Peyer's patch (tissue), 4 donors: ENCODE measurements around the gene TOB1. TPM values are rescaled to one million over a fixed set of nuclear protein-coding genes. Genes with fewer than 3 reads are reported as not detected.

ENCODE experiments used
- DNase-seq, 3 donors: peaks; one replicate each; pipeline ENCODE4 v3.0.0-alpha.2; 2017 to 2019
- H3K27ac ChIP-seq, 4 donors: fragments of 200-600 bp; sonication (generic); one replicate each; pipeline ENCODE4 v1.5.1; 2016 to 2019
- H3K27me3 ChIP-seq, 2 donors: fragments of 200-600 bp; sonication (generic); one replicate each; pipeline ENCODE4 v1.5.1; 2019
- H3K36me3 ChIP-seq, 3 donors: fragments of 200-600 bp; sonication (generic); one replicate each; pipeline ENCODE4 v1.5.1; 2016 to 2019
- H3K4me1 ChIP-seq, 4 donors: fragments of 200-600 bp; sonication (generic); one replicate each; pipeline ENCODE4 v1.5.1; 2016 to 2019
- H3K4me3 ChIP-seq, 4 donors: fragments of 200-600 bp; sonication (generic); 1 replicate in 3 of 4; 2 replicates in 1 of 4; pipeline ENCODE4 v1.5.1; 2016 to 2019; ENCODE audit warnings: mild to moderate bottlenecking in 1 of 4
- H3K9me3 ChIP-seq, 4 donors: fragments of 200-600 bp; sonication (generic); one replicate each; pipeline ENCODE4 v1.5.1; 2016 to 2019; ENCODE audit warnings: mild to moderate bottlenecking in 1 of 4
- CTCF ChIP-seq, 6 experiments: fragments of 450-650 bp in 4 of 6; fragments of 200-600 bp in 2 of 6; sonication (generic) in 1 of 6; IDR thresholded peaks; one replicate each; pipeline ENCODE4 v1.5.1; 2017 to 2019; ENCODE audit warnings: antibody characterized with exemption in 6 of 6, mild to moderate bottlenecking in 3 of 6, moderate library complexity in 1 of 6
- POLR2A ChIP-seq, 2 donors: fragments of 450-650 bp; IDR thresholded peaks; one replicate each; pipeline ENCODE4 v1.5.1; 2017; ENCODE audit warnings: antibody characterized with exemption in 2 of 2, mild to moderate bottlenecking in 2 of 2, moderate library complexity in 2 of 2
- total RNA-seq, 4 donors: library from RNA; depleted of rRNA; stranded (reverse); fragments of >200 nt; gene quantifications; one replicate each; pipeline ENCODE4 v1.1.0, GENCODE V29; 2016

Gene TOB1
- total RNA-seq, 4 donors from 2014 or later, result 38.0 to 101 (median 60.6) TPM

GRCh38 chr17:50835301-50836234 is 30.6 kb downstream of the TOB1 start, which contains the start of gene WFIKKN2:
TSS of gene WFIKKN2 (plus strand) at chr17:50835586. CDS start at chr17:50835938, 352 bp downstream.
- DNase-seq, result no peak
- Histone ChIP-seq H3K9me3 (no peaks in the 10 kb centered on the region), H3K36me3 (no peaks in the 10 kb centered on the region), H3K27ac (no peak within 1 kb of the TSS), H3K27me3 (no peaks in the 10 kb centered on the region), H3K4me1 (peaks cover 0 to 12% (median 0%) of the 10 kb centered on the region in 4 donors), H3K4me3 (peak within 1 kb of the TSS in 2 of 4 donors; percentile 31 to 39)
- TF ChIP-seq POLR2A (IDR thresholded peaks at IDR 0.05), result no peak
- no peak for TF ChIP-seq CTCF (IDR thresholded peaks at IDR 0.05)

GRCh38 chr17:50834429-50835300 is 31.5 kb downstream of the TOB1 start:
- Histone ChIP-seq H3K9me3 (no peaks in the 10 kb centered on the region), H3K36me3 (no peaks in the 10 kb centered on the region), H3K27me3 (no peaks in the 10 kb centered on the region), H3K4me3 (peak overlapping the region in 2 of 4 donors; percentile 31 to 39), H3K27ac (no peak overlapping the region), H3K4me1 (peaks cover 0 to 12% (median 0%) of the 10 kb centered on the region in 4 donors)
- TF ChIP-seq POLR2A (IDR thresholded peaks at IDR 0.05), result no peak
- DNase-seq, result no peak

GRCh38 chr17:50833510-50834428 is 32.4 kb downstream of the TOB1 start:
- no peaks in the 10 kb centered on the region for H3K36me3 ChIP-seq

GRCh38 chr17:50832864-50833381 is 33.2 kb downstream of the TOB1 start:
- Histone ChIP-seq H3K27ac (no peak overlapping the region), H3K36me3 (no peaks in the 10 kb centered on the region), H3K9me3 (no peaks in the 10 kb centered on the region), H3K4me1 (peaks cover 0 to 12% (median 0%) of the 10 kb centered on the region in 4 donors), H3K27me3 (no peaks in the 10 kb centered on the region), H3K4me3 (no peak overlapping the region)
- TF ChIP-seq POLR2A (IDR thresholded peaks at IDR 0.05) (no peak), CTCF (IDR thresholded peaks at IDR 0.05) (no peak)
- no peak for DNase-seq

More at GRCh38 chr17:50833510-50834428, 32.4 kb downstream of the TOB1 start:
- peaks cover 0 to 12% (median 0%) of the 10 kb centered on the region in 4 donors for H3K4me1 ChIP-seq
- H3K9me3 ChIP-seq, result no peaks in the 10 kb centered on the region
- no peaks in the 10 kb centered on the region for H3K27me3 ChIP-seq
- no peak overlapping the region for H3K4me3 ChIP-seq
- no peak overlapping the region for H3K27ac ChIP-seq
- no peak for DNase-seq
- TF ChIP-seq POLR2A (IDR thresholded peaks at IDR 0.05) (no peak), CTCF (IDR thresholded peaks at IDR 0.05) (no peak)

GRCh38 chr17:50832267-50832863 is 33.8 kb downstream of the TOB1 start:
- no peak for TF ChIP-seq CTCF (IDR thresholded peaks at IDR 0.05)
- TF ChIP-seq POLR2A (IDR thresholded peaks at IDR 0.05), result no peak
- no peaks in the 10 kb centered on the region for H3K27me3 ChIP-seq
- peaks cover 0 to 12% (median 0%) of the 10 kb centered on the region in 4 donors for H3K4me1 ChIP-seq
- no peak overlapping the region for H3K4me3 ChIP-seq
- no peaks in the 10 kb centered on the region for H3K36me3 ChIP-seq
- H3K9me3 ChIP-seq, result no peaks in the 10 kb centered on the region
- H3K27ac ChIP-seq, result no peak overlapping the region
- no peak for DNase-seq
